ENCODE measurements around the gene HAUS1. TPM values are rescaled to one million over a fixed set of nuclear protein-coding genes. Genes with fewer than 3 reads are reported as not detected.
"Not testable (repeated sequence)": the region's sequence is repeated elsewhere in the genome, so short reads cannot be mapped to it uniquely, and the experiment has no call there.

The HAUS1 gene
- total RNA-seq, 1 donor = 37.1 TPM

DNA sequence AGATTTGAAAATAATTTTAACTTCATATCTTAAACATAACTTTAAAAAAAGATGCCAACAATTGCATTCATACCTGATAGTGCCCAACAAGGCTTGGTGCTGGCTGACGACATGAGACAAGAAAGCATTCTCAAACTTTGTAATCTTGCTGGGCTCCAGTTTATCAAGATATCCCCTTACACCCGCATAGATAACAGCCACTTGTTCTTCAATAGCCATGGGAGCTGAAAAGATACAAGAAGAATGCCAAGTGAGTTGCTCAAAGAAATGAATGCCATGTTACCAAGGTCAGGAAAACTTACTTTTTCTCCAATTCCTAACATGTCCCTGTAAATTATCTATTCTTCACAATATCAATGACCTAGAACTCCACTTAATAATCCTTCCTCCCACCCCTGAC is 19.8 kb upstream of the HAUS1 start:
- TF ChIP-seq, protein P1, sequence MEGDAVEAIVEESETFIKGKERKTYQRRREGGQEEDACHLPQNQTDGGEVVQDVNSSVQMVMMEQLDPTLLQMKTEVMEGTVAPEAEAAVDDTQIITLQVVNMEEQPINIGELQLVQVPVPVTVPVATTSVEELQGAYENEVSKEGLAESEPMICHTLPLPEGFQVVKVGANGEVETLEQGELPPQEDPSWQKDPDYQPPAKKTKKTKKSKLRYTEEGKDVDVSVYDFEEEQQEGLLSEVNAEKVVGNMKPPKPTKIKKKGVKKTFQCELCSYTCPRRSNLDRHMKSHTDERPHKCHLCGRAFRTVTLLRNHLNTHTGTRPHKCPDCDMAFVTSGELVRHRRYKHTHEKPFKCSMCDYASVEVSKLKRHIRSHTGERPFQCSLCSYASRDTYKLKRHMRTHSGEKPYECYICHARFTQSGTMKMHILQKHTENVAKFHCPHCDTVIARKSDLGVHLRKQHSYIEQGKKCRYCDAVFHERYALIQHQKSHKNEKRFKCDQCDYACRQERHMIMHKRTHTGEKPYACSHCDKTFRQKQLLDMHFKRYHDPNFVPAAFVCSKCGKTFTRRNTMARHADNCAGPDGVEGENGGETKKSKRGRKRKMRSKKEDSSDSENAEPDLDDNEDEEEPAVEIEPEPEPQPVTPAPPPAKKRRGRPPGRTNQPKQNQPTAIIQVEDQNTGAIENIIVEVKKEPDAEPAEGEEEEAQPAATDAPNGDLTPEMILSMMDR (IDR thresholded peaks at IDR 0.05; ENCODE audit: insufficient read depth, low read depth, low read length) = no peak
- DNase-seq (ENCODE audit: low read depth) = no peak

DNA sequence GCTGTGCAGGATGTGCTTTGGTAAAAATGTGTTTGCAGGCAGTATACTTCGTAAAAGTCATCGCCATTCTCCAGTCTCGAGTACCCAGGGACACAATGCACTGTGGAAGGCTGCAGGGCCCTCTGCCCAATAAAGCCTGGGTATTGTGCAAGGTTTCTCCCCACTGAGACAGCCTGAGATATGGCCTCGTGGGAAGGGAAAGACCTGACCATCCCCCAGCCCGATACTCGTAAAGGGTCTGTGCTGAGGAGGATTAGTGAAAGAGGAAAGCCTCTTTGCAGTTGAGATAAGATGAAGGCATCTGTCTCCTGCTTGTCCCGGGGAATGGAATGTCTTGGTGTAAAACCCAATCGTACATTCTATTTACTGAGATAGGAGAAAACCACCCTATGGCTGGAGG is 15.7 kb upstream of the HAUS1 start:
- H3K4me3 ChIP-seq (ENCODE audit: low read depth, low read length) = not testable (repeated sequence)
- peak; percentile 96 for DNase-seq (ENCODE audit: low read depth)

More for the DNA sequence above, 19.8 kb upstream of the HAUS1 start:
- no peak overlapping the region for H3K4me3 ChIP-seq (ENCODE audit: low read depth, low read length)

DNA sequence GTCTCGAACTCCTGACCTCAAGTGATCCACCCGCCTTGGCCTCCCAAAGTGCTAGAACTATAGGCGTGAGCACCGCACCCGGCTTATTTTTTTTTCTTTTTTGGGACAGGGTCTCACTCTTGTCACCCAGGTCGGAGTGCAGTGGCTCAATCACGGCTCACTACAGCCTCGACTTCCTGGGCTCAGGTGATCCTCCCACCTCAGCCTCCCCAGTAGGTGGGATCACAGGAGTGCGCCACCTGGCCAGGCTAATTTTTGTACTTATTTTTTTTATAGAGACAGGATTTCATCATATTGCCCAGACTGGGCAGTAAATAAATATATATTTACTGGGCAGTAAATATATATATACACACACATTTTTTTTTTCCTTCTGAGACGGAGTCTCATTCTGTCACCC is 8.7 kb upstream of the HAUS1 start:
- DNase-seq (ENCODE audit: low read depth) = no peak
- peak overlapping the region; percentile 7 for H3K4me3 ChIP-seq (ENCODE audit: low read depth, low read length)
- TF ChIP-seq, protein P1 (IDR thresholded peaks at IDR 0.05; ENCODE audit: insufficient read depth, low read depth, low read length) = no peak

DNA sequence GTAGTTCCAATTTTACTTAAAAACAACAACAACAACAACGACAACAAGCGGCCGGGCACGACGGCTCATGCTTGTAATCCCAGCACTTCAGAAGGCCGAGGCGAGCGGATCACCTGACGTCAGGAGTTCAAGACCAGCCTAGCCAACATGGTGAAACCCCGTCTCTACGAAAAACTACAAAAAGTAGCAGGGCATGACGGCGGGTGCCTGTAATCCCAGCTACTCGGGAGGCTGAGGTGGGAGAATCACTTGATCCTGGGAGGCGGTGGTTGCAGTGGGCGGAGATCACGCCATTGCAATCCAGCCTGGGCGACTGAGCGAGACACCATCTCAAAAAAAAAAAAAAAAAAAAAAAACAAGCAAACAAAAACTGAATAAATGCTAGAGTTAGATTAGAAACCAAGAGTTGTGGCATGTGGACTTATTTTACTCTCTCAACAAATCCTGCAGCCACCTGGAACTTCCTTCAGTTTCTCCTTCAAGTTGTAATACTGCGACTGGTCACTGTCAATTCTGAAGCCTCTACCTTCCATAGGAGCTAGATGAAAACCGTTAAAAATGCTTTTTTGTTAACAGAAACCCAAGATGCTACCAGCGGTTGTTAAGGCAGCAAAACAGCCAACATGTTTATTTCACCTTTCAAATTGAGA is 7.4 kb upstream of the HAUS1 start:
- peak; percentile 33 for DNase-seq (ENCODE audit: low read depth)
- H3K4me3 ChIP-seq (ENCODE audit: low read depth, low read length) = peak overlapping the region; percentile 99
- TF ChIP-seq, protein P1 (IDR thresholded peaks at IDR 0.05; ENCODE audit: insufficient read depth, low read depth, low read length) = no peak

DNA sequence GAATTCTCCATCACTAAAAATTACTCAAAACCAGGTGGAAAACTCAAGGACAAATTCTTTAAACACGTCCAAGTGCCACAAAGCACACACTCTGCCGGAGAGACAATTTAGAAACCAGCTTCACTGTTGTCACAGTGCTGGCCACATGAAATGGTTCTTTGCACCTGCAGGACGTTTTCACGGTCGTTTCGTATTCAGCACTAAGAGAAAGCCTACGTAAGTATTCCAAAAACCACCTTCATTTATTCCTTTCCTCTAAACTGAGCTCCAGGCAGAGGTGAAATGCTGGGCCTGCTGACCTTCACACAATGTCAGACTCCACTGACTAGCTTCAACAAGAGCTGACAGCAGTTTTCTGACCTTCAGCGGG is 6.8 kb upstream of the HAUS1 start:
- no peak for DNase-seq (ENCODE audit: low read depth)
- TF ChIP-seq, protein P1 (IDR thresholded peaks at IDR 0.05; ENCODE audit: insufficient read depth, low read depth, low read length) = no peak
- H3K4me3 ChIP-seq (ENCODE audit: low read depth, low read length) = peak overlapping the region; percentile 99

DNA sequence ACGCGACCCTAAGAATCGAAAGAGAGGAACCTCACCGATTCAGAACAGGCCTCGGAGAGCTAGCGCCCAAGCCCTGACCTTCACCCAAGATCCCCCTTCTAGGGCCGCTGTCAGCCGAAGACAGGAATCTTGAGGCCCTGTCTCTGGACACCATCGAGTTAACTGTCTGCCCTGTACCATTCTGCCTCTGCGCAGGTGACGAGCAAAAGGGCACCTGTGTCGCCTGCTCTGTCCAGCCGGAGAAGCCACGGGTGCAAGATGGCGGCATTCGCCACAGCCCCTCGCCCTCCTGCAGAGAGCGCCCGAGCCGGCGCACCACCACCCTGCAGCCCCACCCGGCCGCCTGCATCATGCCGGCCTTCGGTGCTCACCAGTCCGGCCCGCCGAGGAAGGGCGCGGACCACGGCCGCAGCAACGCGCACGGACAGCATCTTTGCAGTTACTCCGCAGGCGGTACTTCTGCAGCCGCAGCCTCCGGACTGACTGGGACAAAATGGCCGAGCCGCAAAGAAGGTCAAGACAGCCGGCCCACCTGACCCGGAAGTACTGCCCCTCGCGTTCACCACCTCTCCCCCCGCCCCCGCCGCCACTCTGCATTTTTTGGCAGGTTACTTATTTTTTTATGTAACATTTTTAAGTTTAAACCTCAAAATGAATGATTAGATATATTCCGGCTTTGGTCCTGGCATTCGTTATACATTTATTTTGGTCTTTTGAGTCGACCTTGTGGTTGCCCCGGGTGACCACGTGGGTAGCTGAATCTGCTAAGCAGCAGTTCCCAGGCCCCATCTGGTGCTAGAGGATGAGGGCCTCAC is 6.2 kb upstream of the HAUS1 start, which contains the start of gene ATP5F1A:
ATP5F1A (minus strand) TSS at position 496 of the 815 bp plus-strand sequence; CDS start at position 431, 65 bp downstream.
- peak; percentile 83 for DNase-seq (ENCODE audit: low read depth)
- peak within 1 kb of the TSS; percentile 99 for H3K4me3 ChIP-seq (ENCODE audit: low read depth, low read length)
- TF ChIP-seq, protein P1 (IDR thresholded peaks at IDR 0.05; ENCODE audit: insufficient read depth, low read depth, low read length) = peak; percentile 3

DNA sequence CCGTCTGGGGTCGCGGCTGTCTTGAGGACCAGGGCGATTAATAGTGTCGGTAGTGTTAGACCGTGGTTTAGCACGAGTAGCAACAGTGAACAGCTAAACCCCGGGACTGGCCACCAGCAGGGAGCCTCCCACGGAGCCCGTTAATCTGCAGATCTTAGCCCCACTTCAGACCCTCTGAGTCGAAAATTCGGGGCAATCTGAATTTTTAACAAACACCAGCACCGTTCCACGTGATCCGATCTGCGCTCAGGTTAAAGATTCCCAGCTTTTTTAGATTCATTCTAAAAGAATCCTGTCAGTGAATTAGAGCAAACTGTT is 5.6 kb upstream of the HAUS1 start:
- TF ChIP-seq, protein P1 (IDR thresholded peaks at IDR 0.05; ENCODE audit: insufficient read depth, low read depth, low read length) = no peak
- no peak for DNase-seq (ENCODE audit: low read depth)

More for the DNA sequence above, 5.6 kb upstream of the HAUS1 start:
- H3K4me3 ChIP-seq (ENCODE audit: low read depth, low read length) = peak overlapping the region; percentile 99

Data from fibroblast of villous mesenchyme (primary cell).